Large intestine (tissue), 3 donors: ENCODE measurements around the gene HOXA5. TPM values are rescaled to one million over a fixed set of nuclear protein-coding genes. Genes with fewer than 3 reads are reported as not detected.

Source experiments
- DNase-seq, 2 donors: peaks; one replicate each; pipeline versions ENCODE4 v3.0.0 to v3.0.0-alpha.2; 2013
- H3K27ac ChIP-seq: one replicate; pipeline ENCODE4 v1.5.1; 2013; ENCODE audit warnings: low read length
- H3K27me3 ChIP-seq: 2 replicates; pipeline ENCODE4 v1.6.1; 2013; ENCODE audit warnings: low read length; ENCODE audit not compliant: control insufficient read depth, insufficient read depth
- H3K36me3 ChIP-seq: 2 replicates; pipeline ENCODE4 v1.6.1; 2013; ENCODE audit warnings: low read length; ENCODE audit not compliant: control insufficient read depth, insufficient read depth
- H3K4me1 ChIP-seq: one replicate; pipeline ENCODE4 v1.6.1; 2013; ENCODE audit warnings: low read length; ENCODE audit not compliant: control insufficient read depth, insufficient read depth
- H3K4me3 ChIP-seq: one replicate; pipeline ENCODE4 v1.5.1; 2013; ENCODE audit warnings: low read length
- H3K9me3 ChIP-seq: one replicate; pipeline ENCODE4 v1.6.1; 2013; ENCODE audit warnings: mild to moderate bottlenecking, low read depth, low read length, moderate library complexity; ENCODE audit not compliant: control insufficient read depth
- WGBS: methylation state at CpG from one replicate; pipeline ENCODE4 v1.1.5; 2013; ENCODE audit warnings: low lambda C conversion rate; ENCODE audit not compliant: insufficient coverage; 5-methylcytosine and 5-hydroxymethylcytosine counted together
- polyA plus RNA-seq: library from polyadenylated mRNA; unstranded; fragments of 120-200 nt; gene quantifications from one replicate; pipeline ENCODE4 v1.2.1, GENCODE V29; 2013

The HOXA5 gene
- polyA plus RNA-seq, 1 donor: 30.3 TPM

- H3K4me1 ChIP-seq: peaks cover 17% of the 10 kb centered on the region
- H3K4me3 ChIP-seq: peak overlapping the region; percentile 27
- no peaks in the 10 kb centered on the region for H3K36me3 ChIP-seq
- WGBS: no CpG with 5 or more reads among the region's 30 CpGs
- H3K9me3 ChIP-seq: peaks cover 23% of the 10 kb centered on the region
- DNase-seq: no peak
- H3K27ac ChIP-seq: peak overlapping the region; percentile 37
- H3K27me3 ChIP-seq: peaks cover 97% of the 10 kb centered on the region
Measured at GRCh38 chr7:27156916-27157701, 13.6 kb upstream of the HOXA5 start.

GRCh38 chr7:27156508-27156898 is 13.0 kb upstream of the HOXA5 start, which contains the start of gene HOXA7:
HOXA7 (minus strand) TSS chr7:27156675; CDS start chr7:27156545, 130 bp downstream.
- Histone ChIP-seq H3K36me3 (no peaks in the 10 kb centered on the region), H3K27ac (peak within 1 kb of the TSS; percentile 69), H3K9me3 (peaks cover 26% of the 10 kb centered on the region), H3K4me3 (peak within 1 kb of the TSS; percentile 63), H3K27me3 (peaks cover 97% of the 10 kb centered on the region), H3K4me1 (peaks cover 17% of the 10 kb centered on the region)
- WGBS: no CpG with 5 or more reads among the region's 33 CpGs
- DNase-seq: no peak

- H3K36me3 ChIP-seq: no peaks in the 10 kb centered on the region
- peak overlapping the region; percentile 69 for H3K27ac ChIP-seq
- DNase-seq: no peak
- WGBS: 0% methylated on average over 1 of the region's 63 CpGs
- peaks cover 99% of the 10 kb centered on the region for H3K27me3 ChIP-seq
- peaks cover 30% of the 10 kb centered on the region for H3K9me3 ChIP-seq
- peak overlapping the region; percentile 63 for H3K4me3 ChIP-seq
- peaks cover 13% of the 10 kb centered on the region for H3K4me1 ChIP-seq
Measured at GRCh38 chr7:27155816-27156507, 12.5 kb upstream of the HOXA5 start.

- no peak for DNase-seq
- H3K27me3 ChIP-seq: peaks cover 97% of the 10 kb centered on the region
- peak overlapping the region; percentile 2 for H3K27ac ChIP-seq
- H3K9me3 ChIP-seq: peaks cover 25% of the 10 kb centered on the region
- H3K4me1 ChIP-seq: peaks cover 10% of the 10 kb centered on the region
- peak overlapping the region; percentile 63 for H3K4me3 ChIP-seq
- no CpG with 5 or more reads among the region's 48 CpGs for WGBS
- H3K36me3 ChIP-seq: no peaks in the 10 kb centered on the region
Measured at GRCh38 chr7:27154901-27155815, 11.7 kb upstream of the HOXA5 start.

- H3K9me3 ChIP-seq: peaks cover 23% of the 10 kb centered on the region
- H3K27me3 ChIP-seq: peaks cover 94% of the 10 kb centered on the region
- H3K4me3 ChIP-seq: no peak overlapping the region
- H3K4me1 ChIP-seq: peaks cover 8% of the 10 kb centered on the region
- no peak for DNase-seq
- H3K36me3 ChIP-seq: no peaks in the 10 kb centered on the region
- WGBS: 80% methylated on average over 1 of the region's 10 CpGs
- no peak overlapping the region for H3K27ac ChIP-seq
Measured at GRCh38 chr7:27154369-27154768, 10.9 kb upstream of the HOXA5 start.

GRCh38 chr7:27153526-27153925 is 10.0 kb upstream of the HOXA5 start:
- H3K27ac ChIP-seq: no peak overlapping the region
- no peaks in the 10 kb centered on the region for H3K36me3 ChIP-seq
- H3K4me3 ChIP-seq: no peak overlapping the region
- peaks cover 21% of the 10 kb centered on the region for H3K9me3 ChIP-seq
- H3K4me1 ChIP-seq: peaks cover 8% of the 10 kb centered on the region
- H3K27me3 ChIP-seq: peaks cover 94% of the 10 kb centered on the region
- WGBS: no CpG with 5 or more reads among the region's 3 CpGs
- no peak for DNase-seq

- Histone ChIP-seq H3K4me3 (peak overlapping the region; percentile 73), H3K27me3 (peaks cover 94% of the 10 kb centered on the region), H3K27ac (peak overlapping the region; percentile 89), H3K36me3 (no peaks in the 10 kb centered on the region), H3K4me1 (peaks cover 12% of the 10 kb centered on the region), H3K9me3 (peaks cover 20% of the 10 kb centered on the region)
- 60% methylated on average over 2 of the region's 22 CpGs for WGBS
- DNase-seq: no peak
Measured at GRCh38 chr7:27152816-27153442, 9.4 kb upstream of the HOXA5 start.

- peaks cover 21% of the 10 kb centered on the region for H3K9me3 ChIP-seq
- no peak for DNase-seq
- peak within 1 kb of the TSS; percentile 73 for H3K4me3 ChIP-seq
- WGBS: 54% methylated on average over 6 of the region's 53 CpGs
- peaks cover 14% of the 10 kb centered on the region for H3K4me1 ChIP-seq
- H3K27ac ChIP-seq: peak within 1 kb of the TSS; percentile 89
- H3K27me3 ChIP-seq: peaks cover 92% of the 10 kb centered on the region
- no peaks in the 10 kb centered on the region for H3K36me3 ChIP-seq
Measured at GRCh38 chr7:27151931-27152815, 8.7 kb upstream of the HOXA5 start, which contains the start of gene HOXA3. HOXA3 (minus strand) TSS chr7:27152583; CDS start chr7:27110640, 41,943 bp downstream.

- no CpG with 5 or more reads among the region's 27 CpGs for WGBS
- no peak for DNase-seq
- H3K9me3 ChIP-seq: peaks cover 23% of the 10 kb centered on the region
- H3K4me1 ChIP-seq: peaks cover 18% of the 10 kb centered on the region
- peaks cover 3% of the 10 kb centered on the region for H3K36me3 ChIP-seq
- H3K4me3 ChIP-seq: peak overlapping the region; percentile 73
- H3K27me3 ChIP-seq: peaks cover 94% of the 10 kb centered on the region
- peak overlapping the region; percentile 89 for H3K27ac ChIP-seq
Measured at GRCh38 chr7:27151341-27151930, 8.0 kb upstream of the HOXA5 start.
